HepG2 (cell line): Measurements from ENCODE around the gene HSDL2. TPM values are rescaled to one million over a fixed set of nuclear protein-coding genes. Genes with fewer than 3 reads are reported as not detected.

Experiments
- ATAC-seq: fragments of 200-7000 bp; cut with Tn5 transposase; 3 replicates; pipeline ENCODE4 v1.9.1; 2020; ENCODE audit warnings: mild to moderate bottlenecking, moderate library complexity
- BruUV-seq: library from RNA; stranded (reverse); fragments of 400-500 nt; replicated peaks from 2 replicates; lab custom pipeline; 2021; lab: Mats Ljungman, UMichigan
- CTCF ChIA-PET: fragments of 300-600 bp; formaldehyde crosslinking; extraction: SDS; loops from one replicate; lab custom pipeline; 2021; ENCODE audit warnings: low total read pairs, inconsistent platforms, low intra/inter-chr PET ratio; lab: Yijun Ruan, JAX
- POLR2A ChIA-PET: fragments of 350-600 bp; sonication (Branson Sonifier 250); formaldehyde crosslinking; loops from one replicate; lab custom pipeline; 2020; ENCODE audit warnings: antibody characterized with exemption, inconsistent platforms; lab: Yijun Ruan, JAX
- DNase-seq: peaks from one replicate; pipeline ENCODE4 v3.0.0-alpha.2; 2015; ENCODE audit warnings: low spot score
- FAIRE-seq: peaks from 3 replicates; lab custom pipeline; 2011; peaks lifted over from hg19 to GRCh38; lab: Jason Lieb, UNC
- H2AFZ ChIP-seq: one replicate; pipeline ENCODE4 v1.6.1; 2011; ENCODE audit warnings: low read length, inconsistent platforms
- H3K27ac ChIP-seq: fragments of 300-600 bp; 3 replicates; pipeline ENCODE4 v1.8.0; 2011; ENCODE audit warnings: mixed run types, mild to moderate bottlenecking, mixed read lengths, low read length, inconsistent platforms; ENCODE audit not compliant: insufficient read depth; ENCODE audit errors: extremely low read length
- H3K27me3 ChIP-seq, 2 experiments: fragments of 200-600 bp in 1 of 2; 2 replicates in 1 of 2; 3 replicates in 1 of 2; pipeline versions ENCODE4 v1.6.0 to v1.8.0; 2011; ENCODE audit warnings: low read length in 2 of 2, mild to moderate bottlenecking in 2 of 2, moderate library complexity in 2 of 2, inconsistent platforms in 1 of 2; ENCODE audit not compliant: insufficient read depth in 2 of 2, control insufficient read depth in 1 of 2
- H3K36me3 ChIP-seq, 2 experiments: fragments of 200-600 bp in 1 of 2; replicated peaks in 1 of 2; 2 replicates in 1 of 2; 3 replicates in 1 of 2; pipeline versions ENCODE4 v1.5.1 to v1.8.0; 2011; ENCODE audit warnings: low read length in 2 of 2, inconsistent platforms in 1 of 2; ENCODE audit not compliant: insufficient read depth in 2 of 2, control insufficient read depth in 1 of 2
- H3K4me1 ChIP-seq: 2 replicates; pipeline ENCODE4 v1.5.1; 2012; ENCODE audit warnings: low read length, inconsistent platforms; ENCODE audit not compliant: insufficient read depth
- H3K4me2 ChIP-seq: 2 replicates; pipeline ENCODE4 v1.6.0; 2011; ENCODE audit warnings: low read depth, low read length, inconsistent platforms
- H3K4me3 ChIP-seq, 3 experiments: fragments of 200-600 bp in 1 of 3; sonication (generic), shearing (Covaris generic) in 1 of 3; replicated peaks in 1 of 3; 2 replicates each; pipeline ENCODE4 v1.5.1; 2011 to 2016; ENCODE audit warnings: low read length in 3 of 3, inconsistent platforms in 2 of 3, low read depth in 2 of 3, mild to moderate bottlenecking in 2 of 3, control low read depth in 1 of 3, mixed read lengths in 1 of 3; ENCODE audit not compliant: insufficient read depth in 1 of 3
- H3K79me2 ChIP-seq: one replicate; pipeline ENCODE4 v1.6.1; 2011; ENCODE audit warnings: low read length, inconsistent platforms; ENCODE audit not compliant: insufficient read depth
- H3K9ac ChIP-seq: 2 replicates; pipeline ENCODE4 v1.6.0; 2011; ENCODE audit warnings: mild to moderate bottlenecking, low read depth, low read length, inconsistent platforms; ENCODE audit not compliant: insufficient read depth
- H3K9me3 ChIP-seq: 2 replicates; pipeline ENCODE4 v1.5.1; 2012; ENCODE audit warnings: mild to moderate bottlenecking, low read length
- H4K20me1 ChIP-seq: 2 replicates; pipeline ENCODE4 v1.6.0; 2011; ENCODE audit warnings: inconsistent platforms, mild to moderate bottlenecking, low read length, moderate library complexity; ENCODE audit not compliant: insufficient read depth
- CBX5 ChIP-seq: sonication (generic); formaldehyde crosslinking; IDR thresholded peaks from 2 replicates; pipeline ENCODE4 v1.4.0; 2020; ENCODE audit warnings: missing genetic modification reagents, borderline replicate concordance
- CCDC6 ChIP-seq: sonication (generic); formaldehyde crosslinking; IDR thresholded peaks from 2 replicates; pipeline ENCODE4 v1.8.1; 2022; ENCODE audit warnings: mild to moderate bottlenecking, missing genetic modification reagents, moderate library complexity
- MLX ChIP-seq: IDR thresholded peaks from 2 replicates; pipeline ENCODE4 v1.6.1; 2016
- MTA1 ChIP-seq: sonication (generic); formaldehyde crosslinking; IDR thresholded peaks from 2 replicates; pipeline ENCODE4 v1.4.0; 2020; ENCODE audit warnings: missing genetic modification reagents, mild to moderate bottlenecking, borderline replicate concordance
- ZFAT ChIP-seq: sonication (generic); formaldehyde crosslinking; conservative IDR thresholded peaks from 2 replicates; pipeline ENCODE4 v1.8.1; 2023; ENCODE audit warnings: missing genetic modification reagents, inconsistent platforms
- WGBS: methylation state at CpG from one replicate; pipeline ENCODE4 v1.1.6; 2017; ENCODE audit warnings: low lambda C conversion rate; 5-methylcytosine and 5-hydroxymethylcytosine counted together
- in situ Hi-C: cut with HindIII; loops from 2 replicates; pipeline ENCODE4 v1.10.0; 2017; ENCODE audit warnings: low pct_unique_long_range_greater_than_20kb; ENCODE audit not compliant: extremely low pct_ligation_motif_present
- intact Hi-C: fragments of 100-400 bp; cut with micrococcal nuclease; formaldehyde crosslinking; loops from one replicate; pipeline ENCODE4 v1.10.0; 2022; ENCODE audit not compliant: unreplicated experiment
- polyA plus RNA-seq, 8 experiments: library from polyadenylated mRNA; depleted of rRNA in 3 of 8; stranded (reverse) in 7 of 8; unstranded in 1 of 8; fragments of >200 nt; fragmentation: Illumina TruSeq in 4 of 8; extraction: Trizol in 4 of 8; gene quantifications; 2 replicates each; pipeline versions ENCODE4 v1.2.1 to v1.2.3, GENCODE V29; 2011 to 2016; ENCODE audit warnings: low read depth in 4 of 8, missing spikeins in 1 of 8, mixed read lengths in 1 of 8; ENCODE audit not compliant: insufficient read depth in 1 of 8
- total RNA-seq, 5 experiments: library from RNA; depleted of rRNA; stranded (reverse); fragments of >200 nt; fragmentation: Illumina TruSeq; extraction: Trizol; gene quantifications; 2 replicates each; pipeline ENCODE4 v1.2.3, GENCODE V29; 2016; ENCODE audit warnings: low read depth in 1 of 5
- TF ChIP-seq, protein P1 (sequence below): sonication (generic); formaldehyde crosslinking; IDR thresholded peaks from 2 replicates; pipeline ENCODE4 v1.5.1; 2020; ENCODE audit warnings: missing genetic modification reagents, mild to moderate bottlenecking, borderline replicate concordance
- TF ChIP-seq, protein P2 (sequence below): sonication (generic); formaldehyde crosslinking; IDR thresholded peaks from 2 replicates; pipeline ENCODE4 v1.8.0; 2022; ENCODE audit warnings: mild to moderate bottlenecking, missing genetic modification reagents, moderate library complexity

The HSDL2 gene
- total and polyA plus RNA-seq, 2 of the 13 experiments (the other 11 are each of a cell fraction or from before 2014, with no cell fraction given) = 55.3 to 80.2 TPM

DNA sequence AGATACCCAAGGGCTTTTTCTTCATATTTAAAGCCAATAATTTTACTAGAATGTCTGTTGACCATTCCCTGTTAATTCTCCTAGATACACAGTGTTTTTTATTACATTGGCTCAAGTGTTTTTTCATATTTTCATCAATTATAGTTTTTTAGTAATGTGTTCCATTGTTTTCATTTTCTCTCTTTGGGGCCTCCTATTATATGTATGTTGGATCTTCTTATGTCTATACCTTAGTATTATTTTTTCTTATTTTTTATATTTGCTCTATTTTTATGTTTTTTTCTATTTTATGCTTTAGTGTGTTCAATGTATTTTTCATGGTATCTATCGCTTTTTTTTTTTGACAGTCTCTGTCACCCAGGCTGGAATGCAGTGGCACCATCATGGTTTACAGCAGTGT is 114.2 kb downstream of the HSDL2 start:
- TF ChIP-seq MTA1 (CRISPR knock-in tag) (no peak), CBX5 (CRISPR knock-in tag) (no peak), MLX (CRISPR knock-in tag) (no peak), CCDC6 (CRISPR knock-in tag) (no peak), ZFAT (CRISPR knock-in tag) (no peak)
- TF ChIP-seq, protein P1, sequence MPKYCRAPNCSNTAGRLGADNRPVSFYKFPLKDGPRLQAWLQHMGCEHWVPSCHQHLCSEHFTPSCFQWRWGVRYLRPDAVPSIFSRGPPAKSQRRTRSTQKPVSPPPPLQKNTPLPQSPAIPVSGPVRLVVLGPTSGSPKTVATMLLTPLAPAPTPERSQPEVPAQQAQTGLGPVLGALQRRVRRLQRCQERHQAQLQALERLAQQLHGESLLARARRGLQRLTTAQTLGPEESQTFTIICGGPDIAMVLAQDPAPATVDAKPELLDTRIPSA (CRISPR knock-in tag) = no peak
- TF ChIP-seq, protein P2, sequence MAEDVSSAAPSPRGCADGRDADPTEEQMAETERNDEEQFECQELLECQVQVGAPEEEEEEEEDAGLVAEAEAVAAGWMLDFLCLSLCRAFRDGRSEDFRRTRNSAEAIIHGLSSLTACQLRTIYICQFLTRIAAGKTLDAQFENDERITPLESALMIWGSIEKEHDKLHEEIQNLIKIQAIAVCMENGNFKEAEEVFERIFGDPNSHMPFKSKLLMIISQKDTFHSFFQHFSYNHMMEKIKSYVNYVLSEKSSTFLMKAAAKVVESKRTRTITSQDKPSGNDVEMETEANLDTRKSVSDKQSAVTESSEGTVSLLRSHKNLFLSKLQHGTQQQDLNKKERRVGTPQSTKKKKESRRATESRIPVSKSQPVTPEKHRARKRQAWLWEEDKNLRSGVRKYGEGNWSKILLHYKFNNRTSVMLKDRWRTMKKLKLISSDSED = no peak
- Histone ChIP-seq H3K27ac (no peak overlapping the region), H3K9ac (no peak overlapping the region), H4K20me1 (peaks cover 33% of the 10 kb centered on the region), H3K36me3 (peaks cover 1 to 27% of the 10 kb centered on the region in 2 experiments), H3K27me3 (no peaks in the 10 kb centered on the region), H2AFZ (no peak overlapping the region), H3K4me2 (no peak overlapping the region), H3K4me3 (no peak overlapping the region), H3K79me2 (peaks cover 99% of the 10 kb centered on the region), H3K4me1 (peaks cover 84% of the 10 kb centered on the region), H3K9me3 (peaks cover 22% of the 10 kb centered on the region)
- intact Hi-C loops (no loop called here), in situ Hi-C loops (loop anchor here (25.0 kb wide), 1 partner anchor 218 kb away; the partner anchor contains the start of gene INIP)
- DNase-seq (no peak), FAIRE-seq (no peak), ATAC-seq (no peak)
- ChIA-PET CTCF (no interaction called here), POLR2A (no interaction called here)
- 100% methylated on average over 1 of the region's 1 CpG for WGBS
- BruUV-seq = no TSS peak
